Heart right ventricle (tissue), 16 donors: ENCODE data around the gene SPP1. TPM values are rescaled to one million over a fixed set of nuclear protein-coding genes. Genes with fewer than 3 reads are reported as not detected.
A peak's percentile ranks its signal among the peaks of the same experiment; 100 is the strongest.

Experiments used
- ATAC-seq, 8 donors: fragments of 200-7000 bp; cut with Tn5 transposase; one replicate each; pipeline ENCODE4 v1.9.1; 2020; ENCODE audit warnings: mild to moderate bottlenecking in 8 of 8, moderate library complexity in 8 of 8, moderate number of reproducible peaks in 1 of 8
- DNase-seq, 2 donors: peaks; one replicate each; pipeline ENCODE4 v3.0.0-alpha.2; 2020
- H3K27ac ChIP-seq, 10 donors: fragments of 200-600 bp; sonication (generic) in 2 of 10; one replicate each; pipeline versions ENCODE4 v1.5.0 to v1.8.0; 2020 to 2022; ENCODE audit warnings: mild to moderate bottlenecking in 3 of 10
- H3K27me3 ChIP-seq, 7 donors: fragments of 200-600 bp; one replicate each; pipeline ENCODE4 v1.8.0; 2021 to 2022; ENCODE audit warnings: mild to moderate bottlenecking in 2 of 7
- H3K36me3 ChIP-seq, 9 donors: fragments of 200-600 bp; sonication (generic) in 1 of 9; one replicate each; pipeline versions ENCODE4 v1.5.0 to v1.8.0; 2020 to 2022; ENCODE audit warnings: mild to moderate bottlenecking in 2 of 9
- H3K4me1 ChIP-seq, 9 donors: fragments of 200-600 bp; sonication (generic) in 1 of 9; one replicate each; pipeline versions ENCODE4 v1.5.0 to v1.8.0; 2020 to 2022; ENCODE audit warnings: mild to moderate bottlenecking in 4 of 9
- H3K4me3 ChIP-seq, 10 donors: fragments of 200-600 bp; sonication (generic) in 2 of 10; one replicate each; pipeline versions ENCODE4 v1.5.0 to v1.8.0; 2020 to 2022; ENCODE audit warnings: mild to moderate bottlenecking in 7 of 10, moderate library complexity in 2 of 10
- H3K9me3 ChIP-seq, 11 donors: fragments of 200-600 bp in 10 of 11; sonication (generic) in 2 of 11; one replicate each; pipeline versions ENCODE4 v1.5.0 to v1.8.0; 2013 to 2022; ENCODE audit warnings: mild to moderate bottlenecking in 2 of 11, control low read depth in 1 of 11, moderate library complexity in 1 of 11
- CTCF ChIP-seq, 9 donors: fragments of 200-600 bp; sonication (generic) in 2 of 9; IDR thresholded peaks; one replicate each; pipeline versions ENCODE4 v1.5.0 to v1.8.0; 2021 to 2022; ENCODE audit warnings: antibody characterized with exemption in 9 of 9, mild to moderate bottlenecking in 5 of 9, moderate library complexity in 1 of 9
- WGBS, 2 donors: extraction: QIAGEN DNeasy Blood & Tissue Kit; methylation state at CpG; one replicate each; pipeline ENCODE4 v1.1.7; 2013; ENCODE audit warnings: inconsistent platforms in 1 of 2; 5-methylcytosine and 5-hydroxymethylcytosine counted together
- intact Hi-C, 10 donors: fragments of 100-400 bp; cut with DNase I; formaldehyde crosslinking; loops; one replicate each; pipeline versions ENCODE4 v1.11.1 to v1.14.2; 2022
- polyA plus RNA-seq, 2 donors: library from polyadenylated mRNA; stranded (reverse); fragments of 200-250 nt; gene quantifications; one replicate each; pipeline ENCODE4 v1.2.3, GENCODE V29; 2013
- total RNA-seq, 10 donors: library from RNA; stranded (reverse); fragmentation: NEBNext Ultra II Directional in 3 of 10; extraction: Animal tissue kit (Norgen Biotek cat#: 25700) in 3 of 10; gene quantifications; one replicate each; pipeline versions ENCODE4 v1.2.1 to v1.2.4, GENCODE V29; 2021 to 2023
- donor health status: Arrhythmogenic right ventricular cardiomyopathy.
- donor health status: ischemic (EF 13 %, LVEDD 7.1; RV severe dilation, severe dysfunction).
- donor health status: healthy with polysubstance abuse.
- donor health status: DM: no; HTN: yes; CAD: no.
- donor health status: DM: no; HTN: no; CAD: no.
- donor health status: ischemic (EF 25% LVEDD 6.9; RV normal size, moderate dysfunction).
- donor health status: ischemic (EF 25% LVEDD 5.7; RV mildly dilated, moderate dysfunction).
- donor health status: healthy.
- donor health status: DM: yes; HTN: yes; CAD: no.
- donor health status: Ischemic cardiomyopathy.
- donor health status: ischemic (EF 35%, LVEDD 5.7; RV mildly dilated, moderate dysfunction).
- donor health status: nonischemic (EF 11% LVEDD 7.7; RV severe dilation, severe dysfunction).
- donor health status: DM: yes; HTN: yes; CAD: no.
- donor health status: PGD.
- donor health status: ischemic (EF 29% LVEDD 5.4; RV normal size, mild dysfunction).
- donor health status: nonischemic (EF 23%, LVEDD 6.1; RV moderate dilation, normal function).

Gene SPP1
- total and polyA plus RNA-seq, 12 donors: 1.2 to 246 (median 7.0) TPM

GRCh38 chr4:88005076-88005475 is 29.6 kb downstream of the SPP1 start:
- ATAC-seq: no peak
- Histone ChIP-seq H3K4me3 (no peak overlapping the region), H3K36me3 (no peaks in the 10 kb centered on the region), H3K27ac (no peak overlapping the region), H3K9me3 (no peaks in the 10 kb centered on the region), H3K27me3 (no peaks in the 10 kb centered on the region), H3K4me1 (peaks cover 0 to 39% (median 22%) of the 10 kb centered on the region in 9 donors)
- 62 to 63% methylated on average over 2 of the region's 2 CpGs for WGBS, 2 donors
- intact Hi-C loops: no loop called here
- TF ChIP-seq CTCF (IDR thresholded peaks at IDR 0.05): no peak
- DNase-seq: peak in 1 of 2 donors; percentile 13

GRCh38 chr4:88005946-88006345 is 30.4 kb downstream of the SPP1 start:
- no peaks in the 10 kb centered on the region for H3K27me3 ChIP-seq
- H3K36me3 ChIP-seq: no peaks in the 10 kb centered on the region
- no peaks in the 10 kb centered on the region for H3K9me3 ChIP-seq
- TF ChIP-seq CTCF (IDR thresholded peaks at IDR 0.05): no peak
- no peak for DNase-seq
- no peak overlapping the region for H3K4me3 ChIP-seq
- ATAC-seq: no peak
- 97 to 98% methylated on average over 10 of the region's 10 CpGs for WGBS, 2 donors
- peaks cover 6 to 48% (median 31%) of the 10 kb centered on the region in 9 donors for H3K4me1 ChIP-seq
- no peak overlapping the region for H3K27ac ChIP-seq
- intact Hi-C loops: no loop called here

DNA sequence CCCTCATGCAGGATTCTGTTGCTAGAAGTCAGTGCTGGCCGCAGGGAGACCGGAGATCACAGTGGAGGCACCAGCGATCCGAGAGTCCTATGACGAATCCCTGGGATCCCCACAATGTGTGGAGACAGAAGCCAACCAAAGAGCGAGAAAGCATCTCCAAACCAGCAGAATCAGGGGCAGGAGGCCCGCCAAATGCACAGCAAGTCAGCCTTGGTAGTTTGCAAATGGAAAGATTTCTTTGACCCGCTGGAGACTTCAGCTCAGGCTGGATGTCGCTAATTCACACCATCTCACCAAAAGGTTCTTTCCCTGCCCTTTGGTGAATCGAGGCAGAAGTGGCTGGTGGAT is 31.4 kb downstream of the SPP1 start:
- Histone ChIP-seq H3K27ac (peak overlapping the region in 8 of 10 donors; percentile 80 to 87 (median 83)), H3K27me3 (no peaks in the 10 kb centered on the region), H3K9me3 (no peaks in the 10 kb centered on the region), H3K4me3 (peak overlapping the region in 9 of 10 donors; percentile 74 to 92 (median 80)), H3K36me3 (no peaks in the 10 kb centered on the region), H3K4me1 (peaks cover 7 to 53% (median 35%) of the 10 kb centered on the region in 9 donors)
- WGBS, 2 donors: 55 to 58% methylated on average over 10 of the region's 10 CpGs
- DNase-seq (peak in 1 of 2 donors; percentile 11), ATAC-seq (peak in 1 of 8 donors; percentile 1)
- TF ChIP-seq CTCF (IDR thresholded peaks at IDR 0.05): no peak
- intact Hi-C loops: no loop called here

- H3K27ac ChIP-seq: peak within 1 kb of the TSS; percentile 51 to 87 (median 83)
- H3K9me3 ChIP-seq: no peaks in the 10 kb centered on the region
- H3K27me3 ChIP-seq: no peaks in the 10 kb centered on the region
- TF ChIP-seq CTCF (IDR thresholded peaks at IDR 0.05): no peak
- WGBS, 2 donors: 1% methylated on average over 98 to 112 of the region's 116 CpGs
- DNase-seq: peak; percentile 89 to 91
- peak within 1 kb of the TSS; percentile 73 to 92 (median 80) for H3K4me3 ChIP-seq
- intact Hi-C loops: no loop called here
- no peaks in the 10 kb centered on the region for H3K36me3 ChIP-seq
- H3K4me1 ChIP-seq: peaks cover 7 to 54% (median 35%) of the 10 kb centered on the region in 9 donors
- ATAC-seq: peak; percentile 94 to 98 (median 97)
Measured at GRCh38 chr4:88007304-88008121, 32.0 kb downstream of the SPP1 start, which contains the start of gene PKD2. PKD2 (plus strand) TSS chr4:88007635; CDS start chr4:88007734, 99 bp downstream.
